ENCODE results near the gene SLC4A8.

SLC4A8 gene

GRCh38 chr12:51388069-51388799 lies 36.4 kb upstream of the SLC4A8 start:
- H3K27me3 ChIP-seq (ENCODE audit: insufficient read depth, low read length), result peaks cover 13% of the 10 kb centered on the region; the same call in 1 of the 2 replicates
- no peak overlapping the region for H3K9ac ChIP-seq (ENCODE audit: low read depth, low read length)
- H3K4me3 ChIP-seq (ENCODE audit: low read length), result no peak overlapping the region
- H3K9me3 ChIP-seq (ENCODE audit: insufficient read depth, low read depth, low read length), result no peaks in the 10 kb centered on the region
- 47% methylated on average over 10 of the region's 10 CpGs for WGBS
- H3K27ac ChIP-seq (ENCODE audit: low read depth, low read length), result no peak overlapping the region; the same call in 1 of the 2 replicates
- H3K36me3 ChIP-seq (ENCODE audit: insufficient read depth, low read length), result peaks cover under 1% of the 10 kb centered on the region; the same call in 1 of the 2 replicates
- peaks cover 42% of the 10 kb centered on the region for H3K4me1 ChIP-seq (ENCODE audit: insufficient read depth, low read length)

GRCh38 chr12:51388846-51389245 lies 35.8 kb upstream of the SLC4A8 start:
- Histone ChIP-seq H3K36me3 (ENCODE audit: insufficient read depth, low read length) (peaks cover 6% of the 10 kb centered on the region; the same call in 1 of the 2 replicates), H3K9ac (ENCODE audit: low read depth, low read length) (no peak overlapping the region), H3K4me1 (ENCODE audit: insufficient read depth, low read length) (peaks cover 37% of the 10 kb centered on the region), H3K27ac (ENCODE audit: low read depth, low read length) (no peak overlapping the region), H3K4me3 (ENCODE audit: low read length) (no peak overlapping the region), H3K9me3 (ENCODE audit: insufficient read depth, low read depth, low read length) (no peaks in the 10 kb centered on the region), H3K27me3 (ENCODE audit: insufficient read depth, low read length) (peaks cover 13% of the 10 kb centered on the region; the same call in 1 of the 2 replicates)
- 90% methylated on average over 5 of the region's 5 CpGs for WGBS

GRCh38 chr12:51389302-51389999 lies 35.2 kb upstream of the SLC4A8 start:
- 89% methylated on average over 2 of the region's 2 CpGs for WGBS
- no peak overlapping the region for H3K4me3 ChIP-seq (ENCODE audit: low read length)
- H3K4me1 ChIP-seq (ENCODE audit: insufficient read depth, low read length), result peaks cover 33% of the 10 kb centered on the region
- H3K27ac ChIP-seq (ENCODE audit: low read depth, low read length), result no peak overlapping the region
- peaks cover 10% of the 10 kb centered on the region; the same call in 1 of the 2 replicates for H3K36me3 ChIP-seq (ENCODE audit: insufficient read depth, low read length)
- H3K9ac ChIP-seq (ENCODE audit: low read depth, low read length), result no peak overlapping the region
- peaks cover 13% of the 10 kb centered on the region; the same call in 1 of the 2 replicates for H3K27me3 ChIP-seq (ENCODE audit: insufficient read depth, low read length)
- no peaks in the 10 kb centered on the region for H3K9me3 ChIP-seq (ENCODE audit: insufficient read depth, low read depth, low read length)

GRCh38 chr12:51390457-51390856 lies 34.2 kb upstream of the SLC4A8 start:
- H3K36me3 ChIP-seq (ENCODE audit: insufficient read depth, low read length), result 0 out of 2 replicates have a peak, but pooled peaks cover 10% of the 10 kb centered on the region
- H3K4me1 ChIP-seq (ENCODE audit: insufficient read depth, low read length), result peaks cover 33% of the 10 kb centered on the region
- H3K9me3 ChIP-seq (ENCODE audit: insufficient read depth, low read depth, low read length), result no peaks in the 10 kb centered on the region
- H3K9ac ChIP-seq (ENCODE audit: low read depth, low read length), result peak overlapping the region; percentile 48
- peak overlapping the region; percentile 83; the same call in 1 of the 2 replicates for H3K27ac ChIP-seq (ENCODE audit: low read depth, low read length)
- WGBS, result 79% methylated on average over 6 of the region's 6 CpGs
- peak overlapping the region; percentile 92 for H3K4me3 ChIP-seq (ENCODE audit: low read length)
- H3K27me3 ChIP-seq (ENCODE audit: insufficient read depth, low read length), result peaks cover 13% of the 10 kb centered on the region; the same call in 1 of the 2 replicates

GRCh38 chr12:51390891-51391282 lies 33.7 kb upstream of the SLC4A8 start:
- Histone ChIP-seq H3K9me3 (ENCODE audit: insufficient read depth, low read depth, low read length) (no peaks in the 10 kb centered on the region), H3K4me3 (ENCODE audit: low read length) (peak overlapping the region; percentile 92), H3K9ac (ENCODE audit: low read depth, low read length) (peak overlapping the region; percentile 48), H3K27ac (ENCODE audit: low read depth, low read length) (peak overlapping the region; percentile 83; the same call in 1 of the 2 replicates), H3K27me3 (ENCODE audit: insufficient read depth, low read length) (peaks cover 13% of the 10 kb centered on the region; the same call in 1 of the 2 replicates), H3K4me1 (ENCODE audit: insufficient read depth, low read length) (peaks cover 33% of the 10 kb centered on the region), H3K36me3 (ENCODE audit: insufficient read depth, low read length) (0 out of 2 replicates have a peak, but pooled peaks cover 10% of the 10 kb centered on the region)
- 3% methylated on average over 8 of the region's 8 CpGs for WGBS

GRCh38 chr12:51391283-51392123 lies 33.1 kb upstream of the SLC4A8 start, which contains the start of gene GALNT6:
Gene GALNT6 (minus strand): TSS chr12:51391406. CDS start chr12:51379781, 11,625 bp downstream.
- Histone ChIP-seq H3K9ac (ENCODE audit: low read depth, low read length) (peak within 1 kb of the TSS; percentile 75), H3K4me1 (ENCODE audit: insufficient read depth, low read length) (peaks cover 30% of the 10 kb centered on the region), H3K36me3 (ENCODE audit: insufficient read depth, low read length) (0 out of 2 replicates have a peak, but pooled peaks cover 10% of the 10 kb centered on the region), H3K27ac (ENCODE audit: low read depth, low read length) (peak within 1 kb of the TSS; percentile 83; the same call in 1 of the 2 replicates), H3K27me3 (ENCODE audit: insufficient read depth, low read length) (peaks cover 13% of the 10 kb centered on the region; the same call in 1 of the 2 replicates), H3K9me3 (ENCODE audit: insufficient read depth, low read depth, low read length) (no peaks in the 10 kb centered on the region), H3K4me3 (ENCODE audit: low read length) (peak within 1 kb of the TSS; percentile 92)
- under 1% methylated on average over 73 of the region's 73 CpGs for WGBS

GRCh38 chr12:51392556-51393237 lies 31.9 kb upstream of the SLC4A8 start:
- 0 out of 2 replicates have a peak, but pooled peaks cover 10% of the 10 kb centered on the region for H3K36me3 ChIP-seq (ENCODE audit: insufficient read depth, low read length)
- H3K27me3 ChIP-seq (ENCODE audit: insufficient read depth, low read length), result peaks cover 13% of the 10 kb centered on the region; the same call in 1 of the 2 replicates
- WGBS, result 22% methylated on average over 20 of the region's 22 CpGs
- H3K9me3 ChIP-seq (ENCODE audit: insufficient read depth, low read depth, low read length), result no peaks in the 10 kb centered on the region
- peak overlapping the region; percentile 53; the same call in 1 of the 2 replicates for H3K9ac ChIP-seq (ENCODE audit: low read depth, low read length)
- H3K4me1 ChIP-seq (ENCODE audit: insufficient read depth, low read length), result peaks cover 26% of the 10 kb centered on the region
- H3K27ac ChIP-seq (ENCODE audit: low read depth, low read length), result no peak overlapping the region
- H3K4me3 ChIP-seq (ENCODE audit: low read length), result peak overlapping the region; percentile 92

GRCh38 chr12:51393676-51394545 lies 30.7 kb upstream of the SLC4A8 start:
- no peaks in the 10 kb centered on the region for H3K9me3 ChIP-seq (ENCODE audit: insufficient read depth, low read depth, low read length)
- WGBS, result 91% methylated on average over 14 of the region's 14 CpGs
- H3K9ac ChIP-seq (ENCODE audit: low read depth, low read length), result no peak overlapping the region
- H3K27ac ChIP-seq (ENCODE audit: low read depth, low read length), result no peak overlapping the region
- peaks cover 13% of the 10 kb centered on the region; the same call in 1 of the 2 replicates for H3K27me3 ChIP-seq (ENCODE audit: insufficient read depth, low read length)
- 0 out of 2 replicates have a peak, but pooled peaks cover 10% of the 10 kb centered on the region for H3K36me3 ChIP-seq (ENCODE audit: insufficient read depth, low read length)
- no peak overlapping the region for H3K4me3 ChIP-seq (ENCODE audit: low read length)
- peaks cover 16% of the 10 kb centered on the region for H3K4me1 ChIP-seq (ENCODE audit: insufficient read depth, low read length)

- Histone ChIP-seq H3K9me3 (ENCODE audit: insufficient read depth, low read depth, low read length) (no peaks in the 10 kb centered on the region), H3K27ac (ENCODE audit: low read depth, low read length) (no peak overlapping the region), H3K9ac (ENCODE audit: low read depth, low read length) (no peak overlapping the region), H3K36me3 (ENCODE audit: insufficient read depth, low read length) (0 out of 2 replicates have a peak, but pooled peaks cover 10% of the 10 kb centered on the region), H3K4me3 (ENCODE audit: low read length) (no peak overlapping the region), H3K27me3 (ENCODE audit: insufficient read depth, low read length) (peaks cover 13% of the 10 kb centered on the region; the same call in 1 of the 2 replicates), H3K4me1 (ENCODE audit: insufficient read depth, low read length) (peaks cover 9% of the 10 kb centered on the region)
- WGBS, result 74% methylated on average over 7 of the region's 8 CpGs
Measured at GRCh38 chr12:51395283-51396230, 29.1 kb upstream of the SLC4A8 start.
